GM12892 (cell line): ENCODE data around the gene SMYD5.
"Not testable (repeated sequence)": the region's sequence is repeated elsewhere in the genome, so short reads cannot be mapped to it uniquely, and the experiment has no call there.

ENCODE experiments used
- POLR2A ChIP-seq: IDR thresholded peaks from 2 replicates; pipeline ENCODE4 v1.6.1; 2011; ENCODE audit warnings: low read depth, low read length, control low read depth
- POLR2AphosphoS5 ChIP-seq: IDR thresholded peaks from 2 replicates; pipeline ENCODE4 v1.6.1; 2011; ENCODE audit warnings: low read depth, low read length, control low read depth

DNA sequence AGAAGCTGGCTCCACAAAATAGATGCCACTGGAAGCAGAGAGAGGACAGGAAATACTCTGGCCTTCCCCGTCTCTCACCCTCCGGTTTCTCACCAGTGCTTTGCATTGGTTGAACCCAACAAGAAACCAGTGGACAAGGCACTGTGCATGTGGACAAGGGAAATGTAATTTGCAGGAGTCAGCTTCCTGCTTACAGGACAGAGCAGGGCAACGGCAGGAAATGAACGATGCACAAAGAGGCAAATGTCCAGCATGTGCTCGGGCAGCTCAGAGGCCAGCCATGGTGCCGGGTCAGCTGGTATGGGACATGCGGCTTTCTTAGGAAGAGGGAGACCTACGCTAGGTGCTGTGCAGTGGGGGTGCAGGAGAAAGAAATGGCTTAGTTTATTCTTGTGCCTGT lies 47.2 kb upstream of the SMYD5 start:
- TF ChIP-seq POLR2A, POLR2AphosphoS5: not testable (repeated sequence)
